ENCODE measurements around the gene DERA. TPM values are rescaled to one million over a fixed set of nuclear protein-coding genes. Genes with fewer than 3 reads are reported as not detected.

The DERA gene
- total and polyA plus RNA-seq, 2 of the 13 experiments (the other 11 are each of a cell fraction or from before 2014, with no cell fraction given): 24.0 to 51.3 TPM

- TF ChIP-seq ZNF674 (CRISPR knock-in tag; IDR thresholded peaks at IDR 0.05; ENCODE audit: low read depth) (no peak), E2F1 (CRISPR knock-in tag; IDR thresholded peaks at IDR 0.05) (peak; percentile 71; the same call in 1 of the 2 replicates), MLXIP (CRISPR knock-in tag; IDR thresholded peaks at IDR 0.05; ENCODE audit: borderline replicate concordance) (no peak), PATZ1 (CRISPR knock-in tag; IDR thresholded peaks at IDR 0.05) (no peak), AFF4 (CRISPR knock-in tag; IDR thresholded peaks at IDR 0.05) (no peak), SAP130 (CRISPR knock-in tag; IDR thresholded peaks at IDR 0.05; ENCODE audit: low read depth) (peak; percentile 88), ZSCAN5A (CRISPR knock-in tag; IDR thresholded peaks at IDR 0.05; ENCODE audit: borderline replicate concordance) (0 out of 2 replicates have a peak, but pooled peaks have one; percentile 62), ZNF34 (CRISPR knock-in tag; IDR thresholded peaks at IDR 0.05; ENCODE audit: borderline replicate concordance) (peak; percentile 53), ZNF274 (CRISPR knock-in tag; IDR thresholded peaks at IDR 0.05) (no peak; the same call in 1 of the 2 replicates), PRDM15 (CRISPR knock-in tag; IDR thresholded peaks at IDR 0.05) (no peak)
Measured at GRCh38 chr12:15882118-15882971, 28.8 kb upstream of the DERA start, which contains the start of gene STRAP (continued).

Data from HepG2 (cell line).